ENCODE data around the gene IL31RA. TPM values are rescaled to one million over a fixed set of nuclear protein-coding genes. Genes with fewer than 3 reads are reported as not detected.

Gene IL31RA
- total RNA-seq, 4 donors from 2014 or later: not detected

DNA sequence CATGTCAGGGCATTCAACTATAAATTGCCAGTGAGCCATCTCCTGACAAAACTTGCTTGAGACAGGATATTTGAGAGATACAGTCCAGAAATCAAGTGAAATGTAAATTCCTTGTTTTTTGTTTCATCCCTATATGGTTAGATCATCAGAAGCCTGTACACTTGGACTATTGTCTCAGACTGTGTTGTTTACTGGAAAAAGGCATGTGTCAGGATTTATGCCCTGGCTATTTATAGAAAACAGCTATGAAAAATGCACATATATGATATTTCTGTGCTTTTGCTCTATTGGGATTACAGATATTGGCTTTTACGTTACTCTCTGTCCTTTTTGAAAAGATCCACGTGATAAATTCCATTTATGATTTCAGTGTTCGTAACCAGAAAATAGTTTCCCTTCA is 44.2 kb downstream of the IL31RA start:
- Histone ChIP-seq H3K4me1 (no peaks in the 10 kb centered on the region), H3K27me3 (no peaks in the 10 kb centered on the region), H3K9me3 (no peaks in the 10 kb centered on the region), H3K36me3 (no peaks in the 10 kb centered on the region), H3K27ac (no peak overlapping the region), H3K4me3 (no peak overlapping the region)
- TF ChIP-seq EP300 (IDR thresholded peaks at IDR 0.05; ENCODE audit: low read depth): no peak
- no peak for TF ChIP-seq POLR2AphosphoS5 (IDR thresholded peaks at IDR 0.05)
- no peak for TF ChIP-seq POLR2A (IDR thresholded peaks at IDR 0.05)
- TF ChIP-seq, protein P1, sequence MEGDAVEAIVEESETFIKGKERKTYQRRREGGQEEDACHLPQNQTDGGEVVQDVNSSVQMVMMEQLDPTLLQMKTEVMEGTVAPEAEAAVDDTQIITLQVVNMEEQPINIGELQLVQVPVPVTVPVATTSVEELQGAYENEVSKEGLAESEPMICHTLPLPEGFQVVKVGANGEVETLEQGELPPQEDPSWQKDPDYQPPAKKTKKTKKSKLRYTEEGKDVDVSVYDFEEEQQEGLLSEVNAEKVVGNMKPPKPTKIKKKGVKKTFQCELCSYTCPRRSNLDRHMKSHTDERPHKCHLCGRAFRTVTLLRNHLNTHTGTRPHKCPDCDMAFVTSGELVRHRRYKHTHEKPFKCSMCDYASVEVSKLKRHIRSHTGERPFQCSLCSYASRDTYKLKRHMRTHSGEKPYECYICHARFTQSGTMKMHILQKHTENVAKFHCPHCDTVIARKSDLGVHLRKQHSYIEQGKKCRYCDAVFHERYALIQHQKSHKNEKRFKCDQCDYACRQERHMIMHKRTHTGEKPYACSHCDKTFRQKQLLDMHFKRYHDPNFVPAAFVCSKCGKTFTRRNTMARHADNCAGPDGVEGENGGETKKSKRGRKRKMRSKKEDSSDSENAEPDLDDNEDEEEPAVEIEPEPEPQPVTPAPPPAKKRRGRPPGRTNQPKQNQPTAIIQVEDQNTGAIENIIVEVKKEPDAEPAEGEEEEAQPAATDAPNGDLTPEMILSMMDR (IDR thresholded peaks at IDR 0.05): no peak
- in situ Hi-C loops (cut with MboI; ENCODE audit: low pct_ligation_motif_present in 1 of 4, low pct_unique_long_range_greater_than_20kb in 1 of 4, low sequenced_read_pairs in 3 of 4) (no loop called here), intact Hi-C loops (cut with DNase I; ENCODE audit: low total_unique reads) (no loop called here)
- no peak for DNase-seq
- 87 to 91% methylated on average over 3 of the region's 3 CpGs for WGBS, 2 donors (ENCODE audit: low coverage in 1 of 2)

GRCh38 chr5:55896238-55896637 is 45.1 kb downstream of the IL31RA start:
- Histone ChIP-seq H3K36me3 (no peaks in the 10 kb centered on the region), H3K9me3 (no peaks in the 10 kb centered on the region), H3K4me3 (no peak overlapping the region), H3K4me1 (no peaks in the 10 kb centered on the region), H3K27ac (no peak overlapping the region), H3K27me3 (no peaks in the 10 kb centered on the region)
- DNase-seq: no peak
- TF ChIP-seq POLR2AphosphoS5 (IDR thresholded peaks at IDR 0.05) (no peak), POLR2A (IDR thresholded peaks at IDR 0.05) (no peak), EP300 (IDR thresholded peaks at IDR 0.05; ENCODE audit: low read depth) (no peak)
- TF ChIP-seq, protein P1 (IDR thresholded peaks at IDR 0.05): no peak
- in situ Hi-C loops (cut with MboI; ENCODE audit: low pct_ligation_motif_present in 1 of 4, low pct_unique_long_range_greater_than_20kb in 1 of 4, low sequenced_read_pairs in 3 of 4): no loop called here
- 92 to 98% methylated on average over 2 of the region's 2 CpGs for WGBS, 2 donors (ENCODE audit: low coverage in 1 of 2)
- intact Hi-C loops (cut with DNase I; ENCODE audit: low total_unique reads): no loop called here

GRCh38 chr5:55896663-55897062 is 45.5 kb downstream of the IL31RA start:
- 100% methylated on average over 2 of the region's 2 CpGs; no CpG with 5 or more reads in 1 of the 2 donors for WGBS, 2 donors (ENCODE audit: low coverage in 1 of 2)
- DNase-seq: no peak

GRCh38 chr5:55897206-55897894 is 46.2 kb downstream of the IL31RA start:
- H3K27ac ChIP-seq: no peak overlapping the region
- H3K4me3 ChIP-seq: no peak overlapping the region
- no peaks in the 10 kb centered on the region for H3K27me3 ChIP-seq
- no peaks in the 10 kb centered on the region for H3K36me3 ChIP-seq
- 64 to 80% methylated on average over 2 to 8 of the region's 8 CpGs for WGBS, 2 donors (ENCODE audit: low coverage in 1 of 2)
- in situ Hi-C loops (cut with MboI; ENCODE audit: low pct_ligation_motif_present in 1 of 4, low pct_unique_long_range_greater_than_20kb in 1 of 4, low sequenced_read_pairs in 3 of 4): no loop called here
- intact Hi-C loops (cut with DNase I; ENCODE audit: low total_unique reads): no loop called here
- no peak for DNase-seq
- TF ChIP-seq, protein P1 (IDR thresholded peaks at IDR 0.05): no peak
- TF ChIP-seq POLR2A (IDR thresholded peaks at IDR 0.05) (no peak), POLR2AphosphoS5 (IDR thresholded peaks at IDR 0.05) (no peak), EP300 (IDR thresholded peaks at IDR 0.05; ENCODE audit: low read depth) (no peak)
- H3K4me1 ChIP-seq: no peaks in the 10 kb centered on the region
- no peaks in the 10 kb centered on the region for H3K9me3 ChIP-seq

More at GRCh38 chr5:55896663-55897062, 45.5 kb downstream of the IL31RA start:
- in situ Hi-C loops (cut with MboI; ENCODE audit: low pct_ligation_motif_present in 1 of 4, low pct_unique_long_range_greater_than_20kb in 1 of 4, low sequenced_read_pairs in 3 of 4): no loop called here
- Histone ChIP-seq H3K4me1 (no peaks in the 10 kb centered on the region), H3K9me3 (no peaks in the 10 kb centered on the region), H3K4me3 (no peak overlapping the region), H3K27me3 (no peaks in the 10 kb centered on the region), H3K36me3 (no peaks in the 10 kb centered on the region), H3K27ac (no peak overlapping the region)
- intact Hi-C loops (cut with DNase I; ENCODE audit: low total_unique reads): no loop called here
- TF ChIP-seq EP300 (IDR thresholded peaks at IDR 0.05; ENCODE audit: low read depth): no peak

- no peak for TF ChIP-seq POLR2A (IDR thresholded peaks at IDR 0.05)
- TF ChIP-seq, protein P1 (IDR thresholded peaks at IDR 0.05): no peak
- no peak for TF ChIP-seq EP300 (IDR thresholded peaks at IDR 0.05; ENCODE audit: low read depth)
- no peak for TF ChIP-seq POLR2AphosphoS5 (IDR thresholded peaks at IDR 0.05)
- Histone ChIP-seq H3K4me3 (no peak overlapping the region), H3K9me3 (no peaks in the 10 kb centered on the region), H3K4me1 (no peaks in the 10 kb centered on the region), H3K27me3 (no peaks in the 10 kb centered on the region), H3K36me3 (no peaks in the 10 kb centered on the region), H3K27ac (no peak overlapping the region)
- intact Hi-C loops (cut with DNase I; ENCODE audit: low total_unique reads): no loop called here
- in situ Hi-C loops (cut with MboI; ENCODE audit: low pct_ligation_motif_present in 1 of 4, low pct_unique_long_range_greater_than_20kb in 1 of 4, low sequenced_read_pairs in 3 of 4): no loop called here
- WGBS, 2 donors (ENCODE audit: low coverage in 1 of 2): 73 to 80% methylated on average over 3 to 14 of the region's 14 CpGs
- no peak for DNase-seq
Observed at GRCh38 chr5:55897905-55898304, 46.7 kb downstream of the IL31RA start.

All from transverse colon (tissue), 4 donors.